HK-2 (cell line): ENCODE measurements around the gene ZNF275.
"Not testable (repeated sequence)": the region's sequence is repeated elsewhere in the genome, so short reads cannot be mapped to it uniquely, and the experiment has no call there.

Experiments
- DNase-seq: peaks from one replicate; pipeline ENCODE4 v3.0.0-alpha.2; 2018; ENCODE audit not compliant: unreplicated experiment

The ZNF275 gene

DNA sequence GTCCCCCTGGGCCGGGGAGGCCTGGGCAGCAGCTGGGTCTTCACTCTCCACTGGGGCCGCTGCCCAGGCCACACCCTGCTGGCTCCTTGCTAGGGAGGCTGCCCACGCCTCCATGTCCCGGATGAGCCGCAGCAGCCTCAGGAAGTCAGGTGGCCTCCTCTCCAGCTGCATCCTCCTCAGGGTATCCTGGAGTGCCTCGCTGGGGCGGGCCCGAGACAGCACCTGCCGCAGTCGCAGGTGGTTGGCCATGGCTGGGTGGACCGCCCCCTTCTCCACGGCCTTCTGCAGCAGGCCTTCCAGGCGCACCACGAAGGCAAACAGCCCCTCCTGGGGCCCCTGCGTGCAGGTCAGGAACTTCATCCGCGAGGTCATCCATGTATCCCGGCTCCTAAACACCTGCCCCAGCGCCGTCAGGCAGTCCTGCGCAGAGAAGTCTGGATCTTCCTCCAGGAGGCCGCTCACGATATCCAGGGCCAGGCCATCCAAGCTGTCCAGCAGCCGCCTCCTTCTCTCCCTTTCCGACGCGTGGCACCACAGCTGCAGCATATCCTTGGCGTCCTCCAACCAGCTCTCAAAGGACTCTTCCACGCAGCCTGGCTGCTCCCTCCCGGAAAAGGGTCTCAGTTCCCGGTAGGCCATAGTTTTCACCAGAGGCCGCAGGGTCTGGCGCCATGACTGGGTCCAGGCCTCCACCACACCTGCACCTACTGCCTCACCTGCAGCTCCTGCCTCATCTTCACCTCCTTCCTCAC is 14.5 kb upstream of the ZNF275 start:
- no peak for DNase-seq

DNA sequence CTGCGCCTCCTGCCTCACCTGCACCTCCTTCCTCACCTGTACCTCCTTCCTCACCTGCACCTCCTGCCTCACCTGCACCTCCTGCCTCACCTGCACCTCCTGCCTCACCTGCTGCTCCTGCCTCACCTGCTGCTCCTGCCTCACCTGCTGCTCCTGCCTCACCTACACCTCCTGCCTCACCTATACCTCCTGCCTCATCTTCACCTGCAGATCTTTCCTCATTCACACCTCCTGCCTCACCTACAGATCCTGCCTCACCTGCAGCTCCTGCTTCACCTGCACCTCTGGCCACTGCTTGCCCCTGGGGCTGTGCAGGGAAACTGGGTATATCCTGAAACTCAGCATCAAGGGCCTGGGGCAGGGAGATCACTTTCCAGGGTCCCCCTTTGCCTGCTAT is 13.9 kb upstream of the ZNF275 start:
- DNase-seq = not testable (repeated sequence)

DNA sequence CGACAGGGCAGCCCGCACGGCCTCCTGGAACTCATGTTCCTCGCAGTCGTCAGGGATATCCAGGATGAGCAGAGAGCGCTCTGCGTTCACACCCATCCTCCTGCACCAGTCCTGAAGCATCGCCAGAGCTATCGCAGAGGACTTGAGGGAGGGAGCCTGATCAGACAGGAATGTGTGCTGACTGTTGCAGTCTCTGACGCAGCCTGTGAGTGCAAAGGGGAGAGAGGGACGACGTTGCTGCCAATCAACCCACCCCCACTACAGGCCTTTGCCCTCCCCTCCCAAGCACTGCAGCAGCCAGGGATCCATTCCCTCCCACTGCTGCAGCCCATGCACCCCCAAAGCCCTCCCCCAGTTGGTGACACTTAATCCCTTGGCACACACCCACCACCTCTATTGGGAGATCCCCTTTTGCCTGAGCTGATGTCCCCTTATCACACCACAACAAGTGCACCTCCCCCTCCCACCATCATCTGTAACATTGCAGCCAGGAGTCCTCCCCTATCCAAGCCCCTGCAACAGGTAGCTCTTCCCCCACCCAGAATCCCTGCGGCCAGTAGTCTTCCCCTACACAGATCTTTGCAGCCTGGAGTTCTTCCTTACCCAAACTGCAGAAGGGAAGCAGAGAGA is 13.3 kb upstream of the ZNF275 start:
- DNase-seq = no peak

DNA sequence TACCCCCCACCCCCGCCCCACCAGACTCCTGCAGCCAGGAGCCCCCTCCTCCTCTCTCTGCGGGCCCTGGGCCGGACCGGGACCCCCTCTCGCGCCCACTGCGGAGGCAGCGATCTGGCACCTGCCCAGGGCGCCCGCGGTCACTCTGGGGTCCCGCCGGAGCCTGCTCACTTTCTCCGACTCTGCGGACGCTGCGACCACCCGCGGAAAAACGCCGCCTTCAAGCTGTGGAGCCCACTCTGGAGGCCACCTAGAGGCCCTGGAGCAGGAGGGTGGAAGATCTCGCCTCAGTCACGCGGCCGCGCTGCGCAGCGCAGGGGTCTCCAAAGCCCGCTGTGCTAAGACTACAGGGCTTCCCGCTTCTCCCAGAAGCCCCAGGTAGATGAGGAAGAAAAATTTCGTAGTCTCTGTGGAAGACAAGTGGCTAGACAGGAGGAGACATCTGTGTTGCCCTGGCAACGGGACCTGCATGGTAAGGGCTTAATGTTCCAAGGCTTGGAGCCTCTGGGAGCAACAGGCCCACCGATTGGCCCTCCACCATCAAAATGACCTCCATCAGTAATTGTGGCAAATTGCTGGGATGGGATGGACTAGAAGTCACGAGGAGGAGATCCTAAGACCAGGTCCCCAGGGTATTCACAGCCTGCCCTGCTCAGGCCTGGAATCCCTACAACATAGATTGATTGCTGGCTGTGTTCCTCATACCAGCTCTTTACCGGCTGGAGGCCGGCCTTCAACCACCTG is 12.4 kb upstream of the ZNF275 start, which contains the start of gene PNMA6F:
Gene PNMA6F, minus strand, starts transcription at position 387 of the 744 bp plus-strand sequence. CDS start 1,093 bp downstream, outside the sequence.
- no peak for DNase-seq

DNA sequence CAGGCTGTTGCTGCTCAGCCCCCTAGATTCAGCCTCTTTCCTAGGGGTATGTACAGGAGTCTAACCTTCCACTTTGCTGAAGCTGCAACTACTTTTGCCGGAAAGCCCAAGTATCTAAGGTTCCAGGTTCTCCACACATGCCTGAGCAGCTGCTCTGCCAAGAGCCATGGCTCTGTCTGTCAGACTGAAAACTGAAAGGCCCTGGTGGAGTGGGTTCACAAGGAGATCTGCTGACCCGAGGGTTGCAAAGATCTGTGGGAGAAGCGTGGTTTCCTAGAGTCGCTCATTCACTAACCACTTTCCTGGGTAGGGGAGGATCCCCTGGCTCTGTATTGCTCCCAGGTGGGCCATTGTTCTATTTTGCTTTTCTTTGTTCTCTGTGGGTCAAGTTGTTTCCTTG is 6.4 kb upstream of the ZNF275 start:
- DNase-seq = no peak

DNA sequence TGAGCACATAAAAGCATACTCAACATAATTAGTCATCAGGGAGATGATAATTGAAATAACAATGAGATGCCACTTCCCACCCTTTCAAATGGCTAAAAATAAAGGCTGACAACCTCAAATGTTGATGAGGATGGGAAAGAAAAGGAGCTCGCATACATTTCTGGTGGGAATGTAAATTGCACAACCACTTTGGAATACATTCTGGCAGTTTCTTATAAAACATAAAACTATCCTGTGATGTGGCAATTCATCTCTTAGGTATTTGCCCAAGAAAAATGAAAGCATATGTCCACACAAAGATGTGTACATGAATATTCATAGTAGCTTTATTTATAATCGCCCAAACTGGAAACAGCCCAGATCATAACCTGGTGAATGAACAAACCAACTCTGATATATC is 687 bp upstream of the ZNF275 start:
- no peak for DNase-seq

DNA sequence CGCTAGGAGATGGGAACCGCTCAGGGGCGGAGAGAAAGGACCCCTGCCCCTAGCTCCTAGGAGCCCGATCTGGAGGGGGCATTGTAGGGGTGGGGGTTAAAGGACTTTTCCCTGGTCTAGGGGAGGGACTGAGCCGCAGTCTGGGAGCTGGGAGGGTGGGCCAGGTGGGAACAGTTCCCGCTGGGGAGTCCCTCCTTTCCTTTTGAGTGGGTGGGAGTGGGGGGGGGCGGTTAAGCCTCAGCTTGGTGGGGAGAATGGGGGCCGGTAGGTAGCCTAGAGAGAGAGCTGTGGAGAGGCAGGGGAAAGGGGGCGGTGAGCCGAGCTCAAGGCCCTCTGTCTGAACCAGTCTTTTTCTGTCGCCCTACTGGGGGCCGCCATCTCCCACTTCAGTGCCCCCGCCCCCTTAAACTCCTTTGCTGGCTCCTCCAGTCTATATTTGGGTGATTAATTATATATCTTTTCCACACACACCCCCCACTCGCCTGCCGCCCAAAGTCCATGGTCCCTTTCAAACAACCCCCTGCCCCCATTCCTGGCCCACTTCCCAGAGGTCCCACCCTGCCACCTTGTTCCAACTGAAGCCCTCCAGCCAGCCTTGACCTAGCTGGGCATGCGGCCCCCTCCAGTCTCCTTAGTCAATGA is 822 bp downstream of the ZNF275 start:
- no peak for DNase-seq

DNA sequence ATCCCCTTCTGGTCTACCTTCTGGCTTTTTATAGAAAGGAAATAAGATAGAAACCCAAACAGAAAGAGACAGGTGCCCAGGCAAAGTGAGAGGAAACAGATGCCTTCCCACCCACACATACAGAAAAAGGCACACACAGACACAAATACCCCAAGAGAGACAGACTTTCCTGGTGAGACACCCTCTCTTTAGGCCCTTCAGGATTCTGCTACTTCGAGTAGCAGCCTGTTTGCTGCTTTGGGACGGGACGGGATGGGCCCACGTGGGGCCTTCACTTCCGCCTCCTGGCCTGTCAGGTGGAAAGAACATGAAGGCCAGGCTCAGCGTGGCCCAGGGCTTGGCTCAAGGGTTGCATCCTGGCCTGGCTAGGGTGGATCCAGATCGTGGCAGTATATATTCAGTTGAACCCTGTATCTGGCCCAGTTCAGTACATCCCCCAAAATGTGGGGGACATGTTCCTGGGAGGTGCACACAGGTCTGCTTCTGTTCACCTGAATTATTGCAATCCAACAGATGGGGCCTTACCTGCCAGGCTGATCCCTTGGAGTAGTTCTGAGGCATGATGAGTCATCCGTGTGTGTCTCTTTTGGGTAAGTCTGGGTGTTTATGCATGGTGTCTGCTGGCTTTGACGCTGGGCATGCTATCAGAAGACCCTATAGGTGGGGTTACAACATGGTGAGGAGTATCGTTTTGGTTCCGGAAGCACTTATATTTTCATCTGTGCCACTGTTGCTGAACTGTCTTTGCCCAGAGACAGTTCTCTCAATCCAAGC is 2.4 kb downstream of the ZNF275 start:
- no peak for DNase-seq

DNA sequence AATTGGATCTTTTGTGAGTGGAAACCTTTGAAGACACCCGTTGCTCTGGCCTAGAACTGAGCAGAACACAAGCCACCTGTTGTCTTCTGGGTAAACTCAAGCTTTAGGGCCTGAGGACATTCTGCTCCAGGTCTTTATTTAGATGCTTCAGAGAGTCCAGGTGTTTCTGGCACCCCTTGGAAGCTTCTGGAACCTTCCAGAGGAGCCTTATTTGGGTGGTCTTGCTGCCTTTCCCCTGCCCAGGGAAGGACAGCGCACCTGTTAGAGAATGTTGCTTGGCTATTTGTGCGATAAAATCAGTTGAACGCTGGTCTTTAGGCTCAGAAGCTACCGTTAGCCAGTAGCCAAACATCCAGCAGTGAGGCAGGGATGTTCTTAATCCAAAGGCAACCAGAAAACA is 3.0 kb downstream of the ZNF275 start:
- no peak for DNase-seq

DNA sequence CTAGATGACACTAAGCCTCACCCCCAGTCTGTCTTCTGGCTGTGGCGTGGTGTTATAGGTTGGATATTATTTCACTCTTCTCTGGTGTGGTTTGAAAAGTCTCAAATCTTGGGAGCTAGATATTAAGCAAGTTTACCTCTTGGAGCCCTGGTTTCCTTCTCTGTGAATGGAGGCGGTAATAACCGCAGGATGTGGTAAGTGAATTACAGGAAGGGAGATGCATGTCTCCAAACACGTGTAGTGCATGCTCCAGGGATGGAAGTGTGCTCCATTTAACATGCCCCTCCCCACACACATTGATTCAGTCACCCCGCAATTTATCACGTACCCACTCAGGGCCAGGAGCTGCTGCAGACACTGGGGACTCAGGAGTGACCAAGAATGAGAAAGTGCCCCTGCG is 4.9 kb downstream of the ZNF275 start:
- DNase-seq = no peak

DNA sequence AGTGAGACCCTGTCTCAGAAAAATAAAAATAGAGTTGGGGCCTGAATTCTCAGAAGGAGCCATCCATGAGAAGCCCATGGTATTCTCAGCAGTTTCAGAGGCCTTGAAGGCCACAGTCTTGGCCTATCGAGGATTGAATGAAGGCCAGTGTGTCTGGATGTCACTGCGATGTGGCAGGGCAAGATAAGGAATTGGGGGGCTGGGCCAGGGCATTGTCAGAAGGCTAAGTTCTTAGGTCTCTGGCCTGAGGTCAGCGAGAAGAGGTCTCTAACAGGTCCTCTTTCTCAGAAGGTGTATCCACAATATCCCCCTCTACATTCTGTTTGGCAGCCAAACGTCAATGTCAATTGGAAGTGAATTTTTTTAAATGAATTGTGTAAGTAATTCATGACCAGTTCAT is 5.7 kb downstream of the ZNF275 start:
- DNase-seq = no peak

DNA sequence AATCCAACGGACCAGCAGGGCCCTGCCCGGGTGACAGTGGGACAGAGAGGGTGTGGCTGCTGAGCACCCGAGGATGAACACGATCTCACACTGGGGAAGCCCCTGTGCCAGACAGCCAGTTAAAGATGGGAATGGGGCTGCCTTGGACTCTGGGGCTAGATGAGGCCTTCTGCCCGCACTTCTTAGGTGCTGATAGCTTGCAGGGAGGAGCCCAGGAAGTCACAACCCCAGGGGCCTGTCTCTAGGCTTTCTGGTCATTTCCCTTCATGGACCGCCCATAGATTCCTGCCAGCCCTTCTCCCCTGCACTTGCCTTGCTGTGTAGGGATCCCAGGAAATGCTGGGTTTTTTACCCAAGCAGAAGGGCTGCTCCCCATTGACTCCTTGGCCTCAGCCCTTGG is 6.2 kb downstream of the ZNF275 start:
- no peak for DNase-seq

DNA sequence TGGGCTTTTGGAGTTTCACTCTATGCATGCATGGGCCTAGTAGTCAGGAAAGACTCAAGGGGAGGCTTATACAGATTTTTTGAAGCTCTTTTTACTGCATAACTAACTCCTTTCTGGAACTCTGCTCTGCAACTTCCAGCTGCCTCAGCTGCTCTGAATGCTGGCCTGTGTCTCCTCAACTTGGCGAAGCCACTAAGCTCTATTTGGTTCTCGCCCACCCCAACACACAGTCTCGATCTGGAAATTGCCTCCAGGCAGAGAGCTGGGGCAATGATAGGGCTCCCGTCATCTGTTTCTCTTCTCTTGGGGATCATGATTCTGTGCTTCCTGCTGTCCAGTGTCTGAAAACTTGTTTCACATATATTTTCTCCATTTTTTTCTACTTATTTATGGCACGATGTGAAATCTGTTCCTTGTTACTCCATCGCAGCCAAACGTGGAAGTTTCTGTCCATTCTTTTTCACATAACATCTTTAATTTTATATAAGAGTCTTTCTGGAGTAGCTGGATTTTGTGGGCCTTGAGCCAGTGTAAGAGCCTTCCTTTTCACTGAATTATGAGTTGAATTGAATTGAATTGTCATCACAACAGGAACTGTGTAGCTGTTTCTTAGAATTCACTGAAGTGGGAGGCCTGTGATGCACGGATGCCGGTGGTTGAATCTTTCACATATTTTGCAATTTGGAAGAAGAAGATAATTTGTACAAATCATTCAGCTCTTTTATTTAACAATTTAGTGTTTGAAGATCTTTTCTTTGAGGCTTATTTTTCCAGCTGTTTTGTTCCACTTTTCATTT is 9.0 kb downstream of the ZNF275 start:
- DNase-seq = no peak

DNA sequence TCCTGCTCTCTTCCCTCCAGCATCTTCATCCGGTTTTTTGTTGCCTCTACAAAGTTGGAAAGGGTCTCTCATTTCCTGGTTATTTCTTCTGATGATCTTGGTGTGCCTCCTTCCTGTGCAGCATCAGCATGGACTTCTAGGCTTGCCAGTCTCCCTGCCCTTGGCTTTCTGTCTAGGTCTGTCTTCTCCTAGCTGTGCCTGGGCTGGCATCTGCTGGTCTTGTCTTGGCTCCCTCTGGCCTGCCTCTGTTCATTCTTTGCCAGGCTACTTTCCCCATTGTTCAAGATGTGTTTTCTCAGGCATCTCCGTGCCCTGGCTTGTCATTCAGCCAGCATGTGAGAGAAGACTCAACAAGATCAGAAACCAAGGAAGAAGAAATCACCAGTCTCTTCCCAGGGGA is 9.7 kb downstream of the ZNF275 start:
- no peak for DNase-seq

DNA sequence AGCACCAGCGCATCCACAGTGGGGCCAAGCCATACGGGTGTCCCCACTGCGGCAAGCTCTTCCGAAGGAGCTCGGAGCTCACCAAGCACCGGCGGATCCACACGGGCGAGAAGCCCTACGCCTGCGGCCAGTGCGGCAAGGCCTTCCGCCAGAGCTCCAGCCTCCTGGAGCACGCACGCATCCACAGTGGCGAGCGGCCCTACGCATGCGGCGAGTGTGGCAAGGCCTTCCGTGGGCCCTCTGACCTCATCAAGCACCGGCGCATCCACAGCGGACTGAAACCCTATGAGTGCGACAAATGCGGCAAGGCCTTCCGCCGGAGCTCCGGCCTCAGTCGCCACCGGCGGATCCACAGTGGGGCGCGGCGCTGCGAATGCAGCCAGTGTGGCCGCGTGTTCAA is 13.6 kb downstream of the ZNF275 start:
- no peak for DNase-seq

DNA sequence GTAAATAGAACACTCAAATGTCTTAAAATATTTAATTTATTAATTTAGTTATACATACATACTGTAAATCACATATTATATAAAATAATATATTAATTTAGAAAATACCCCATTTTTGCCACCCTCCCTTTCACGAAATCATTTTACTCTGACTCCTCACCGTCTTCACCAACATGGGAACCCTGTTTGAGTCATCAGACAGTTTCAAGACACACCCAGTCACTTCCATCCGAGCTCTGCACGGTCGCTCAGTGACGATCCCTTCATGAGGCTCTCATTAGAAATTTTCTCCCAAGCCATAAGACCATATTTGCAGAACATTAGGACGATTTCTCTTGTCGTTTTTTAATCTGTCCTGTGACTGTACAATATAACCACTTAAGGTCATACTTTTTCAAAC is 14.5 kb downstream of the ZNF275 start:
- no peak for DNase-seq

DNA sequence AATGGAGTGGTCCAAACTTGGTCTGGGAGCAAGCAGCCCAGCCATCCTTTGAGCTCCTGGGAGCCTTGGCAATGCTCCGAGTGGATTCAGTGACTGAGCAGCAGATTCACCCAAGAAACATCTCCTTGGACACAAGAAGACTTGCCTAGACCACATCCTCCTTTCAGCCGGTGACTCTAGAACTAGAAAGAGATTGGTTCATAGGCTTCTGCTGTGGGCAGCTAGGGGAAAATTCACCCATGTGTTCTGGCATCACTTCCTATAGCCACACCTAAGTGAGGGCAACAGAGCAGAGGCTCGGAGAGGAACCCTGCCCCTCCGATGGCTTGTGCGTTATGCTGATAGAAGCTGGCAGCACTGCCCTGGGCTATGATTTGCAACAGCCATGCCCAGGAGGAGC is 16.0 kb downstream of the ZNF275 start:
- DNase-seq = no peak

DNA sequence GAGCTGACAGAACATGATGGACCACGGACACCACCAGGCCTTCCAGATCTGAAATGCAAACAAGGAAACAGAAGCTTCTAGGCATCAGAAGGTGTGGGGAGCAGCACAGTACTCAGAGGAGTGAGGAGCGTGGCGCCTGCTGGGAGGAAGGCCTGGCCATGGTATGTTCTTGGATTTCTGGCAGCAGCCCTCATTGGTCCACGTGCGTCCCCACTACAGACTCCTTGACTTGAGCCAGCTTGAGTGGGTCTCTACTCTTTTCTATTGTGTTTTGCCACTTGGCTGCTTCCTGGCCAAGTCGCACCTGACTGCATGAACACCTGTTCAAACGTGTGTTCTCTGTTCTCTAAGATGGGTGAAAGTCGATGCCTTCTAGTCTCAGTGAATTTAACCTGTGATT is 18.0 kb downstream of the ZNF275 start:
- DNase-seq = no peak

DNA sequence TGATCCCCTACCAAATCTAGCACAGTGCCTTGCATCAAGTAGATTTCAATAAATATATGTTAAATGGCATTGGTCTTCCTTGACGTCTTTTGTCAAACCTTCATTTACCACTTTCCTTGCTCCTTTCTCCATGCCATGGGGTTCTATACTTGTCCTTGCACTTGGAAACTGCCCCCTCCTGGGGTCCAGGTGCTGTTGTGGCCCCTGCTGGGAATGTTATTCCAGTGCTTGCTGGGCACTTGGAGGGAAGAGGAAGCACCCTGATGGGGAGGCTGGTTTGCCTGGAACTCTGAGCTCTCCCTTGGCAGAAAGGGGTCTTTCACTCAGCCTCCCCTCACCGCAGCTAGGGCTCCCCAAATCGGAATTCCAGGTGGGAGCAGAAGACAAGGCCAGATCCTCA is 18.9 kb downstream of the ZNF275 start:
- no peak for DNase-seq

DNA sequence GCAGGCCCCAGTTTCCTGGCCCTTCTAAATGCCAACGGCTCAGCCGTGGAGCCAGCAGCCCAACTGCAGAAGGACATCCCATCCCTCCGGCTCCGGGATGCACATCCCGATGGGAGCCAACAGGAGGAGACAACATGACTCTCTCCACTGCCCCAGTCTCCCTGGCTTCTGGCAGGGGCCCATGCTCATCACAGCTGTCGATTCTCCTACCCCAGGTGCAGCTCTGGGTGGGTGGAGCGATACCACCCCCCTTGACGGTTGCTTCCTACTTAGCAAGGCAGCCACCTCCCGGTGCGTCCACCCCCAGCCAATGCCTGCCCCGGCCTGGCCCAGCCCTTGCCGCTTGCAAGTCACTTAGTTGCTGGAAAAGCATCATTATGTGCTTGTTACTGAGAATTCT is 19.5 kb downstream of the ZNF275 start:
- no peak for DNase-seq

DNA sequence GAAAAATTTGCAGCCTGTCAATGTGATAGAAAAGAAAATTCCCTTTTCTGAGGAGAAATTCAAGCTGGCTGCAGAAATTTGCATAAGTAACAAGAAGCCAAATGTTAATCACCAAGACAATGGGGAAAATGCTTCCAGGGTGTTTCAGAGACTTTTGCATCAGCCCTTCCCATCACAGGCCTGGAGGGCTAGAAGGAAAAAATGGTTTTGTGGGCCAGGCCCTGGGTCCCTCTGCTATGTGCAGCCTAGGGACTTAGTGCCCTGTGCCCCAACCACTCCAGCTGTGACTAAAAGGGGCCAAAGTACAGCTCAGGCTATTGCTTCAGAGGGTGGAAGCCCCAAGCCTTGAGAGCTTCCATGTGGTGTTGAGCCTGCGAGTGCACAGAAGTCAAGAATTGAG is 23.9 kb downstream of the ZNF275 start:
- DNase-seq = no peak
